ENCODE data around the gene PTPRM.

Gene PTPRM

DNA sequence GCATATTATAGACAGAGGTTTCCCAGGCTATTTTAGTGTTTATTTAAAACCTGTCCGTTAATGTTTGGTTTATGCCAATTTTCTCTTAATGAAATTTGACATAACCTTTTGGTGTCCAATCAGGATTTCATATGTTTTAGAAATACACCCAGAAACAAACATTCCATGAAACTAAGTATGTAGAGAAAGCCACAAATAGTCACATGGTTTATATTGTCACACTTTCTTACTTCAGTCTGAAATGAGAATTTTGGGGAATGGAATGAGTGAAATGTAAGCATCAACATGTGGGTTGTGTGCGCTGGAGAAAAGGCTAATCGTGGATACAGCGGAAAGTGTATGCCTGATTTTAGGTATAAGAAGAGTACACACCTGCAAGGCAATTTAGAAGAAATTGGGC lies 765.2 kb downstream of the PTPRM start:
- H3K36me3 ChIP-seq, result no peaks in the 10 kb centered on the region
- H3K27ac ChIP-seq, result no peak overlapping the region
- H3K9me3 ChIP-seq, result no peaks in the 10 kb centered on the region
- H3K4me1 ChIP-seq (ENCODE audit: control insufficient read depth in 1 of 2, insufficient read depth in 1 of 2, low read depth in 1 of 2, low read length in 1 of 2), result no peaks in the 10 kb centered on the region
- H3K27me3 ChIP-seq, result no peaks in the 10 kb centered on the region
- TF ChIP-seq, protein P1, sequence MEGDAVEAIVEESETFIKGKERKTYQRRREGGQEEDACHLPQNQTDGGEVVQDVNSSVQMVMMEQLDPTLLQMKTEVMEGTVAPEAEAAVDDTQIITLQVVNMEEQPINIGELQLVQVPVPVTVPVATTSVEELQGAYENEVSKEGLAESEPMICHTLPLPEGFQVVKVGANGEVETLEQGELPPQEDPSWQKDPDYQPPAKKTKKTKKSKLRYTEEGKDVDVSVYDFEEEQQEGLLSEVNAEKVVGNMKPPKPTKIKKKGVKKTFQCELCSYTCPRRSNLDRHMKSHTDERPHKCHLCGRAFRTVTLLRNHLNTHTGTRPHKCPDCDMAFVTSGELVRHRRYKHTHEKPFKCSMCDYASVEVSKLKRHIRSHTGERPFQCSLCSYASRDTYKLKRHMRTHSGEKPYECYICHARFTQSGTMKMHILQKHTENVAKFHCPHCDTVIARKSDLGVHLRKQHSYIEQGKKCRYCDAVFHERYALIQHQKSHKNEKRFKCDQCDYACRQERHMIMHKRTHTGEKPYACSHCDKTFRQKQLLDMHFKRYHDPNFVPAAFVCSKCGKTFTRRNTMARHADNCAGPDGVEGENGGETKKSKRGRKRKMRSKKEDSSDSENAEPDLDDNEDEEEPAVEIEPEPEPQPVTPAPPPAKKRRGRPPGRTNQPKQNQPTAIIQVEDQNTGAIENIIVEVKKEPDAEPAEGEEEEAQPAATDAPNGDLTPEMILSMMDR (IDR thresholded peaks at IDR 0.05), result no peak
- no peak overlapping the region for H3K4me3 ChIP-seq (ENCODE audit: low read depth in 1 of 2, low read length in 1 of 2)

DNA sequence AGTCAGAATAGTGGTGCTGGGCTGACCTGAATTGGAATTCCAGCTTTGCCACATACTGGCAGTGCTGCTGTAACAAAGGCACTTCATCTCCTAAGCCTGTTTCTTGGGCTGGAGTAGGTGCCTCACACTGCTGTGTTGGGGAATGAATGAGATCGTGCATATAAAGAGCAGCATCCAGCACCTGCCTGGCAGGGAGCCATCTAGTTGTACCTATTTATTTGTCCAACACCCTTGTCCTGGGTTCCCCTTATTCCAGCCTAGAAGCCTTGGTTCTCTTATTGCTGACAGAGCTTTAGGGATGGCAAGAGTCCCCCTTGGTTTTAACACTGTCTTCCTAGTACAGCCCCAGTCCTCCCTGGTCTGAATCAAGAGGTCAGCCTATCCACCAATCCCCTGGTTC lies 766.8 kb downstream of the PTPRM start:
- H3K9me3 ChIP-seq, result no peaks in the 10 kb centered on the region
- H3K27ac ChIP-seq, result no peak overlapping the region
- no peaks in the 10 kb centered on the region for H3K27me3 ChIP-seq
- H3K4me1 ChIP-seq (ENCODE audit: control insufficient read depth in 1 of 2, insufficient read depth in 1 of 2, low read depth in 1 of 2, low read length in 1 of 2), result no peaks in the 10 kb centered on the region
- no peak overlapping the region for H3K4me3 ChIP-seq (ENCODE audit: low read depth in 1 of 2, low read length in 1 of 2)
- H3K36me3 ChIP-seq, result no peaks in the 10 kb centered on the region
- TF ChIP-seq, protein P1 (IDR thresholded peaks at IDR 0.05), result no peak

DNA sequence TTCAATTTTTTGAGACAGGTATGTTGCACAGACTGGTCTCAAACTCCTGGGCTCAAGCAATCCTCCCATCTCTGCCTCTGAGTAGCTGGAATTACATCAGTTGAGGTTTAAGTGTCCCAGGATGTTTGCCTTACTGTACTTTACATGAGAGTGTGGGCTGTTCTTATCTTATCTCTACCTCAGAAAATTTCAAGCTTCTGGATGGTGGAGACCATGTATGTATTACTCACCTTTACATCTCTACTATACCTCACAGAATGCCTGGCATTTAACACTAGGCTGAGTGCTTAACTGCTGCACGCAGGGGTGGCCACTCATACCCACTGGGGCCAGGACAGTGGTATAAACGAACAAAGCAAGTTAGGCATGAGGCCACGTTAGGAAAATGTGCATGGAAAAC lies 770.1 kb downstream of the PTPRM start:
- H3K4me1 ChIP-seq (ENCODE audit: control insufficient read depth in 1 of 2, insufficient read depth in 1 of 2, low read depth in 1 of 2, low read length in 1 of 2), result no peaks in the 10 kb centered on the region
- no peak overlapping the region for H3K4me3 ChIP-seq (ENCODE audit: low read depth in 1 of 2, low read length in 1 of 2)
- no peaks in the 10 kb centered on the region for H3K36me3 ChIP-seq
- H3K27ac ChIP-seq, result no peak overlapping the region
- H3K9me3 ChIP-seq, result no peaks in the 10 kb centered on the region
- no peaks in the 10 kb centered on the region for H3K27me3 ChIP-seq
- TF ChIP-seq, protein P1 (IDR thresholded peaks at IDR 0.05), result no peak

DNA sequence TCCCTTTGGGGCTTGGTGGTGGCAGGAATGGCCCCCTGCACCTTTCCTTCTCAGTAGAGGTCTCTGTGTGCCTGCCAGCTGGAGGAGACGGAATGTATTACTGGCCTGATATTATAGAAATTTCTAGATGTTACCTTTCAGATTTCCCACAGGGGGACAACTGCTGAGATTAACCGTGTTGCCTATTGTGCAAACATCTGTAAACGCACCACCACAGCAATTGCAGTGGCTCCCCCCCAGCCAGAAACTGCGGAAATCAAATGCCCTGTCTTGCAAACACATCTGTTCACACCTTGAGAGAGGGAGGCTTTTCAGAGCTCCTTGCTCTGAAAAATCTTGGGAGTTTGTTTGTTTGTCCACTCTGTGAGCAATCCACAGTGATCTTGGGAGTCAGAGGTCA lies 772.1 kb downstream of the PTPRM start:
- Histone ChIP-seq H3K36me3 (no peaks in the 10 kb centered on the region), H3K27me3 (no peaks in the 10 kb centered on the region), H3K9me3 (no peaks in the 10 kb centered on the region), H3K27ac (no peak overlapping the region), H3K4me3 (ENCODE audit: low read depth in 1 of 2, low read length in 1 of 2) (no peak overlapping the region), H3K4me1 (ENCODE audit: control insufficient read depth in 1 of 2, insufficient read depth in 1 of 2, low read depth in 1 of 2, low read length in 1 of 2) (no peaks in the 10 kb centered on the region)
- TF ChIP-seq, protein P1 (IDR thresholded peaks at IDR 0.05), result no peak

DNA sequence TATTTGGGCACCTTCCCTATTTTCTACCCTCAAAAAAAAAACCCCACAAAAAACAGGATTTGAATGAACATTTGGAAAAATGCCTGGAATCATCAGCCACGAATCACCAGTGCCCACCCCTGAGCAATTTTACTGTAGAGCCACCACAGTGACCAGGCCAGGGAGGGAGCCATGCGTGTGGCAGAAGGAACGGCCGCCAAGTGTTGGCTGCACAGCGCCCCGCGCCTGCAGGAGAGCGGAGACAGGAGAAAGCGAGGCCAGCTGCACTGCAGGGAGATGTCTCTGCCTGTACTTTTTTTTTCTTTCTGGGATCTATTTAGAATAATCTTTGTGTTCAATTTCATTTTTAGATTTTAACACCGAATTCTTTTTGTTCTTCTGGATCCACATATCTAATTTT lies 772.8 kb downstream of the PTPRM start:
- H3K27ac ChIP-seq, result no peak overlapping the region
- TF ChIP-seq, protein P1 (IDR thresholded peaks at IDR 0.05), result no peak

More for the DNA sequence above, 772.8 kb downstream of the PTPRM start:
- H3K9me3 ChIP-seq, result no peaks in the 10 kb centered on the region
- no peaks in the 10 kb centered on the region for H3K27me3 ChIP-seq
- no peaks in the 10 kb centered on the region for H3K36me3 ChIP-seq
- no peak overlapping the region for H3K4me3 ChIP-seq (ENCODE audit: low read depth in 1 of 2, low read length in 1 of 2)
- H3K4me1 ChIP-seq (ENCODE audit: control insufficient read depth in 1 of 2, insufficient read depth in 1 of 2, low read depth in 1 of 2, low read length in 1 of 2), result no peaks in the 10 kb centered on the region

Data from neutrophil (primary cell).